Endothelial cell (in vitro differentiated cells): Measurements from ENCODE around the gene LRP1B. TPM values are rescaled to one million over a fixed set of nuclear protein-coding genes. Genes with fewer than 3 reads are reported as not detected.
"Not testable (repeated sequence)": the region's sequence is repeated elsewhere in the genome, so short reads cannot be mapped to it uniquely, and the experiment has no call there.

ENCODE experiments used
- DNase-seq: peaks from one replicate; pipeline ENCODE4 v3.0.0; 2021; ENCODE audit warnings: low spot score
- H3K27ac Mint-ChIP-seq: one replicate; pipeline ENCODE4 v1.8.0; 2021; ENCODE audit warnings: mixed read lengths, inconsistent platforms; ENCODE audit not compliant: unreplicated experiment
- H3K27me3 Mint-ChIP-seq: one replicate; pipeline ENCODE4 v1.8.0; 2021; ENCODE audit warnings: mild to moderate bottlenecking, moderate library complexity, mixed read lengths, inconsistent platforms; ENCODE audit not compliant: unreplicated experiment
- H3K36me3 Mint-ChIP-seq: one replicate; pipeline ENCODE4 v1.8.0; 2021; ENCODE audit warnings: mild to moderate bottlenecking, low read depth, mixed read lengths, inconsistent platforms; ENCODE audit not compliant: unreplicated experiment
- H3K4me1 Mint-ChIP-seq: one replicate; pipeline ENCODE4 v1.8.0; 2021; ENCODE audit warnings: mild to moderate bottlenecking, mixed read lengths, inconsistent platforms; ENCODE audit not compliant: unreplicated experiment
- H3K4me3 Mint-ChIP-seq: one replicate; pipeline ENCODE4 v1.8.0; 2021; ENCODE audit warnings: mild to moderate bottlenecking, mixed read lengths, inconsistent platforms; ENCODE audit not compliant: unreplicated experiment
- H3K9me3 Mint-ChIP-seq: one replicate; pipeline ENCODE4 v1.8.0; 2021; ENCODE audit warnings: mixed read lengths, inconsistent platforms; ENCODE audit not compliant: unreplicated experiment
- CTCF ChIP-seq: fragments of 200-600 bp; sonication (generic); IDR thresholded peaks from one replicate; pipeline ENCODE4 v1.5.0; 2021; ENCODE audit warnings: antibody characterized with exemption; ENCODE audit not compliant: unreplicated experiment
- total RNA-seq: library from RNA; stranded (reverse); fragmentation: NEBNext Ultra II Directional; extraction: Animal tissue kit (Norgen Biotek cat#: 25700); gene quantifications from one replicate; pipeline ENCODE4 v1.2.1, GENCODE V29; 2021; ENCODE audit not compliant: unreplicated experiment

LRP1B gene
- total RNA-seq, 1 donor from 2014 or later, result 1.4 TPM

- TF ChIP-seq CTCF, result no peak
- H3K4me3 Mint-ChIP-seq, result no peak overlapping the region
- DNase-seq, result no peak
- no peak overlapping the region for H3K27ac Mint-ChIP-seq
- no peaks in the 10 kb centered on the region for H3K9me3 Mint-ChIP-seq
- H3K4me1 Mint-ChIP-seq, result no peaks in the 10 kb centered on the region
- no peaks in the 10 kb centered on the region for H3K36me3 Mint-ChIP-seq
- peaks cover 2% of the 10 kb centered on the region for H3K27me3 Mint-ChIP-seq
These were observed 1782.0 kb downstream of the LRP1B start for GRCh38 chr2:140348826-140349225.

- no peak overlapping the region for H3K4me3 Mint-ChIP-seq
- no peak overlapping the region for H3K27ac Mint-ChIP-seq
- H3K36me3 Mint-ChIP-seq, result no peaks in the 10 kb centered on the region
- H3K27me3 Mint-ChIP-seq, result peaks cover 2% of the 10 kb centered on the region
- no peaks in the 10 kb centered on the region for H3K9me3 Mint-ChIP-seq
- no peaks in the 10 kb centered on the region for H3K4me1 Mint-ChIP-seq
- TF ChIP-seq CTCF, result no peak
- no peak for DNase-seq
These were observed 1786.0 kb downstream of the LRP1B start for GRCh38 chr2:140344838-140345237.

GRCh38 chr2:140344266-140344665 lies 1786.5 kb downstream of the LRP1B start:
- not testable (repeated sequence) for H3K9me3 Mint-ChIP-seq, DNase-seq, H3K4me1 Mint-ChIP-seq, H3K27ac Mint-ChIP-seq, H3K4me3 Mint-ChIP-seq, H3K27me3 Mint-ChIP-seq, H3K36me3 Mint-ChIP-seq

GRCh38 chr2:140338795-140339194 lies 1792.0 kb downstream of the LRP1B start:
- no peaks in the 10 kb centered on the region for H3K27me3 Mint-ChIP-seq
- DNase-seq, result no peak
- no peaks in the 10 kb centered on the region for H3K9me3 Mint-ChIP-seq
- H3K4me3 Mint-ChIP-seq, result no peak overlapping the region
- H3K36me3 Mint-ChIP-seq, result no peaks in the 10 kb centered on the region
- H3K4me1 Mint-ChIP-seq, result peaks cover 2% of the 10 kb centered on the region
- TF ChIP-seq CTCF, result no peak
- no peak overlapping the region for H3K27ac Mint-ChIP-seq

- Mint-ChIP-seq H3K27ac (no peak overlapping the region), H3K9me3 (no peaks in the 10 kb centered on the region), H3K27me3 (no peaks in the 10 kb centered on the region), H3K4me1 (peaks cover 2% of the 10 kb centered on the region), H3K36me3 (no peaks in the 10 kb centered on the region), H3K4me3 (no peak overlapping the region)
- DNase-seq, result no peak
- TF ChIP-seq CTCF, result no peak
These were observed 1793.8 kb downstream of the LRP1B start for GRCh38 chr2:140337061-140337460.

- Mint-ChIP-seq H3K4me1 (no peaks in the 10 kb centered on the region), H3K9me3 (no peaks in the 10 kb centered on the region), H3K27me3 (no peaks in the 10 kb centered on the region), H3K36me3 (no peaks in the 10 kb centered on the region), H3K27ac (no peak overlapping the region), H3K4me3 (no peak overlapping the region)
- TF ChIP-seq CTCF, result no peak
- DNase-seq, result no peak
These were observed 1814.5 kb downstream of the LRP1B start for GRCh38 chr2:140316345-140316744.
